ENCODE results near the gene GNL2.
"Not testable (repeated sequence)": the region's sequence is repeated elsewhere in the genome, so short reads cannot be mapped to it uniquely, and the experiment has no call there.

- TF ChIP-seq EZH2 (IDR thresholded peaks at IDR 0.05; ENCODE audit: insufficient read depth, poor library complexity, severe bottlenecking); EZH2phosphoT487 (IDR thresholded peaks at IDR 0.05; ENCODE audit: insufficient read depth, low read depth): not testable (repeated sequence)
Measured at GRCh38 chr1:37532418-37533156, 63.1 kb downstream of the GNL2 start.

Data from GM23248 (cell line).